RPMI7951 (cell line): ENCODE results near the gene MFAP4. TPM values are rescaled to one million over a fixed set of nuclear protein-coding genes. Genes with fewer than 3 reads are reported as not detected.

Source experiments
- DNase-seq: peaks from one replicate; pipeline ENCODE4 v3.0.0-alpha.2; 2012; ENCODE audit warnings: low read depth
- total RNA-seq: library from RNA; depleted of rRNA; stranded (reverse); fragments of >200 nt; shearing (Covaris generic); gene quantifications from 2 replicates; pipeline ENCODE4 v1.2.3, GENCODE V29; 2014; rRNA removed

MFAP4 gene
- total RNA-seq: 4.7 and 5.2 TPM in 2 replicates

- peak; percentile 71 for DNase-seq
Observed at GRCh38 chr17:19386974-19387920, at the start of gene MFAP4. Gene MFAP4, minus strand, starts transcription at chr17:19387190. Its CDS starts 35 bp downstream, at chr17:19387155.

GRCh38 chr17:19433727-19434340 is 46.8 kb upstream of the MFAP4 start:
- no peak for DNase-seq

- no peak for DNase-seq
Observed at GRCh38 chr17:19433255-19433654, 46.3 kb upstream of the MFAP4 start.

- DNase-seq: no peak
Observed at GRCh38 chr17:19431691-19432090, 44.7 kb upstream of the MFAP4 start.

- no peak for DNase-seq
Observed at GRCh38 chr17:19426631-19427030, 39.6 kb upstream of the MFAP4 start.

DNA sequence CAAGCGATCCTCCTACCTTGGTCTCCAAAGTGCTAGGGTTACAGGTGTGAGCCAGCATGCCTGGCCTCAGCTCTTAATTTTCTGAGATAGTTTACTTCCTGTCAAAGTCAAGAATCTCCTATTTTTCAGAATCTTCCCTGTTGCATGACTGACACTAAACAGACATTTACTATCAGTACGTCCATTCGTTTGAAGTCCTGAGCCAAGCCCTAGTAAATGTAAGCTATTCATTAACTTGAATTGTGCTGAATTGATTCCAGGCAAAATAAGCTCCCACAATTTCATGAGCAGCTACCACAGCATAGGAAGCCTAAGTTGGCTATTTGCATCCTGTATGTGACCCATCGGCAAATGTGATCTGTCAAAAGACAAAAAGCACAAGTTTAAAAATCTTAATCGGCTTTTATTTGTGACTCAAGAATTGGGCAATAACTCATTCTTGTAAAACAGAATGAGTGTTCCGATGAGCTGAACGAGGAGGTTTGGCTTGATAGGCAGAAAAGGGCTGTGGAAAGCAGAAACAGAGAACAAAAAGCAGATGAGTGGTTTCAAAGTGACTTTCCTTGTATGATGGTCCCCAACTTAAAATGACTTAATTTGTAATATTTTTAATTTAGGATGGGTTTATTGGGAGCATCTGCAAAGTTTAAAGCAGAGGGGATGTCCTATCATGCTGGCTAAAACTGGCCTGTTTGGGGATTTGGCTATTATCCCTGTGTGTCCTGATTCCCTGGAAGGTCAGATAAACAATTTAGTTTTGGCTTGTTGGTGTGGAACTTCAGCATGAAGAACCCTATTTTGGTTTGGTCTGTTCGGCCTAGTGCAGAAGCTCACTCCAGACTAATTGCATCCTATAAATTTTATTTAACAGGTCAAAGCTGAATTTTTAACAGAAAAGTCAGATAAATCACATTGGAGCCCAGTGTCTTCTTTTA is 38.2 kb upstream of the MFAP4 start:
- no peak for DNase-seq

GRCh38 chr17:19421926-19422325 is 34.9 kb upstream of the MFAP4 start:
- DNase-seq: no peak

DNA sequence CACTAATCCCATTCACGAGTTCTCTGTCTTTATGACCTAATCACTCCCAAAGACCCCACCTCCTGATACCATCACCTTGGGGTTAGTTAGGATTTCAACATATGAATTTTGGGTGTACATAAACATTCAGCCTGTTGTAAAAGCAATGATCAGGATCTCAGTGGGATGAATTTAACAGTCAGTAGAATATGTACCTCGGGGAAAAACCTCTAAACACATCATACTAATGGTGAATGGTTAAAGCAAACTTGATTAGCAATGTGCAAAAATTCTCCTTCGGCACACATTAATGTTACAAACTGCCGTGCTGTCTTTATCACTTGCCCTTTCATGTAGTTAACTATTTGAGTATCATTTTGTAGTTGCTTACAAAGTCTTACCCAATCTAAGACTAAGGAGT is 34.2 kb upstream of the MFAP4 start:
- DNase-seq: no peak

GRCh38 chr17:19418251-19418992 is 31.4 kb upstream of the MFAP4 start:
- peak; percentile 22 for DNase-seq

DNA sequence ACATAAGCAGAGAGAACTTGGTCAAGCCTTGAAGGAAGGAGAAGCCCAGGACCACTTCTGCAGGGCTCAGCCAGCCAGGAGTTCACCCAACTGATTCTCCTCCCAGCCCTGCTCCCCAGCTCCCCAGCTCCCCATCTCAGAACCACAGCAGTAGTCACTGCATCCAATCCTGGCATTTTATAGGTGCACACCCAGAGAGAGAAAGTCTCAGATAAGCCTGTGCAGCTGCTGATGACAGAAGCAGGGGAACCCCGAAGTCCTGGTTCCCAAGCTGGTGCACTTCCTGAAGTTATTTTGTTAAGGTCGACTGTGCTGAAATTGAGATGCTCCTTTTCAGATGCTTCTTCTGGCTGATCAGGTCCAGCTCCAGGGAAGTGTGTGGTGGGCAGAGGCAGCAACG is 30.6 kb upstream of the MFAP4 start:
- no peak for DNase-seq

GRCh38 chr17:19415806-19416775 is 29.1 kb upstream of the MFAP4 start:
- no peak for DNase-seq

GRCh38 chr17:19415311-19415710 is 28.3 kb upstream of the MFAP4 start:
- no peak for DNase-seq

GRCh38 chr17:19414396-19415280 is 27.6 kb upstream of the MFAP4 start:
- no peak for DNase-seq

- no peak for DNase-seq
Observed at GRCh38 chr17:19413761-19414160, 26.8 kb upstream of the MFAP4 start.

GRCh38 chr17:19412984-19413383 is 26.0 kb upstream of the MFAP4 start:
- DNase-seq: no peak

- no peak for DNase-seq
Observed at GRCh38 chr17:19412510-19412909, 25.5 kb upstream of the MFAP4 start.

- no peak for DNase-seq
Observed at GRCh38 chr17:19411631-19412030, 24.6 kb upstream of the MFAP4 start.

- DNase-seq: peak; percentile 34
Observed at GRCh38 chr17:19410875-19411620, 24.1 kb upstream of the MFAP4 start, which contains the start of gene RNF112. Gene RNF112, plus strand, starts transcription at chr17:19411232. Its CDS starts 177 bp downstream, at chr17:19411409.
